ENCODE measurements around the gene OXNAD1. TPM values are rescaled to one million over a fixed set of nuclear protein-coding genes. Genes with fewer than 3 reads are reported as not detected.
A peak's percentile ranks its signal among the peaks of the same experiment; 100 is the strongest.

OXNAD1 gene
- total RNA-seq, 2 experiments from 2014 or later: 18.1 to 18.7 TPM

- Histone ChIP-seq H3K9me3 (ENCODE audit: low read length) (no peaks in the 10 kb centered on the region), H3K79me2 (ENCODE audit: insufficient read depth, low read depth, low read length) (peaks cover 60% of the 10 kb centered on the region), H3K9me2 (ENCODE audit: insufficient read depth, low read length) (no peaks in the 10 kb centered on the region), H3K4me1 (ENCODE audit: insufficient read depth, low read length, poor library complexity, severe bottlenecking) (peaks cover 35% of the 10 kb centered on the region), H2AFZ (ENCODE audit: low read length) (peak overlapping the region; percentile 71), H3K27ac (ENCODE audit: low read depth, low read length, poor library complexity, severe bottlenecking) (peak overlapping the region; percentile 36), H3K36me3 (ENCODE audit: insufficient read depth, low read length) (peaks cover 22% of the 10 kb centered on the region), H4K20me1 (ENCODE audit: insufficient read depth, low read length) (no peaks in the 10 kb centered on the region), H3K4me3 (ENCODE audit: low read depth, low read length, poor library complexity, severe bottlenecking) (peak overlapping the region; percentile 91), H3K4me2 (ENCODE audit: low read length) (peak overlapping the region; percentile 94)
- ChIA-PET POLR2A (interaction anchor here (0.5 to 1.6 kb wide), 8 partner anchors 11 to 1577 kb away, joined by 3 to 5 read pairs (median 4); no protein-coding TSS in a partner anchor), CTCF (ENCODE audit: unreplicated experiment) (no interaction called here)
- BruUV-seq (replicated peaks): TSS peak; percentile 87
- intact Hi-C loops (cut with micrococcal nuclease; ENCODE audit: unreplicated experiment): no loop called here
- no peak for DNase-seq (ENCODE audit: low spot score)
- no peak for TF ChIP-seq EZH2phosphoT487 (IDR thresholded peaks at IDR 0.05; ENCODE audit: borderline replicate concordance, low read depth, low read length)
- TF ChIP-seq CTCF (conservative IDR thresholded peaks at IDR 0.05; ENCODE audit: low read length): no peak
These were observed 409 bp downstream of the OXNAD1 start for GRCh38 chr3:16265455-16265786.

- BruUV-seq (replicated peaks): no TSS peak
- ChIA-PET CTCF (ENCODE audit: unreplicated experiment) (no interaction called here), POLR2A (interaction anchor here (0.7 to 1.6 kb wide), 5 partner anchors 12 to 552 kb away, joined by 3 to 4 read pairs (median 3); no protein-coding TSS in a partner anchor)
- TF ChIP-seq CTCF (conservative IDR thresholded peaks at IDR 0.05; ENCODE audit: low read length): no peak
- TF ChIP-seq EZH2phosphoT487 (IDR thresholded peaks at IDR 0.05; ENCODE audit: borderline replicate concordance, low read depth, low read length): no peak
- peaks cover 60% of the 10 kb centered on the region for H3K79me2 ChIP-seq (ENCODE audit: insufficient read depth, low read depth, low read length)
- peak overlapping the region; percentile 94 for H3K4me2 ChIP-seq (ENCODE audit: low read length)
- H3K36me3 ChIP-seq (ENCODE audit: insufficient read depth, low read length): peaks cover 30% of the 10 kb centered on the region
- H3K4me1 ChIP-seq (ENCODE audit: insufficient read depth, low read length, poor library complexity, severe bottlenecking): peaks cover 35% of the 10 kb centered on the region
- no peak overlapping the region for H3K27ac ChIP-seq (ENCODE audit: low read depth, low read length, poor library complexity, severe bottlenecking)
- H3K9me3 ChIP-seq (ENCODE audit: low read length): no peaks in the 10 kb centered on the region
- H3K4me3 ChIP-seq (ENCODE audit: low read depth, low read length, poor library complexity, severe bottlenecking): peak overlapping the region; percentile 91
- H2AFZ ChIP-seq (ENCODE audit: low read length): no peak overlapping the region
- H3K9me2 ChIP-seq (ENCODE audit: insufficient read depth, low read length): no peaks in the 10 kb centered on the region
- DNase-seq (ENCODE audit: low spot score): no peak
- H4K20me1 ChIP-seq (ENCODE audit: insufficient read depth, low read length): no peaks in the 10 kb centered on the region
- intact Hi-C loops (cut with micrococcal nuclease; ENCODE audit: unreplicated experiment): no loop called here
These were observed 1.7 kb downstream of the OXNAD1 start for GRCh38 chr3:16266714-16267113.

GRCh38 chr3:16270855-16271254 is 5.8 kb downstream of the OXNAD1 start:
- no peak for TF ChIP-seq EZH2phosphoT487 (IDR thresholded peaks at IDR 0.05; ENCODE audit: borderline replicate concordance, low read depth, low read length)
- no peak for TF ChIP-seq CTCF (conservative IDR thresholded peaks at IDR 0.05; ENCODE audit: low read length)
- no peak overlapping the region for H3K4me2 ChIP-seq (ENCODE audit: low read length)
- no peak overlapping the region for H2AFZ ChIP-seq (ENCODE audit: low read length)
- H3K27ac ChIP-seq (ENCODE audit: low read depth, low read length, poor library complexity, severe bottlenecking): no peak overlapping the region
- no peak for DNase-seq (ENCODE audit: low spot score)
- no TSS peak for BruUV-seq (replicated peaks)
- H3K79me2 ChIP-seq (ENCODE audit: insufficient read depth, low read depth, low read length): peaks cover 35% of the 10 kb centered on the region
- intact Hi-C loops (cut with micrococcal nuclease; ENCODE audit: unreplicated experiment): no loop called here
- no peaks in the 10 kb centered on the region for H3K9me3 ChIP-seq (ENCODE audit: low read length)
- H3K9me2 ChIP-seq (ENCODE audit: insufficient read depth, low read length): no peaks in the 10 kb centered on the region
- H3K4me1 ChIP-seq (ENCODE audit: insufficient read depth, low read length, poor library complexity, severe bottlenecking): peaks cover 28% of the 10 kb centered on the region
- no peak overlapping the region for H3K4me3 ChIP-seq (ENCODE audit: low read depth, low read length, poor library complexity, severe bottlenecking)
- CTCF ChIA-PET (ENCODE audit: unreplicated experiment): no interaction called here
- POLR2A ChIA-PET: no interaction called here
- no peaks in the 10 kb centered on the region for H4K20me1 ChIP-seq (ENCODE audit: insufficient read depth, low read length)
- H3K36me3 ChIP-seq (ENCODE audit: insufficient read depth, low read length): peaks cover 64% of the 10 kb centered on the region

Data from OCI-LY7 (cell line).